Lower leg skin (tissue), 3 donors: Measurements from ENCODE around the gene TRPV5.

Experiments used
- POLR2A ChIP-seq, 2 donors: fragments of 450-650 bp; IDR thresholded peaks; one replicate each; pipeline ENCODE4 v1.6.1; 2016 to 2017; ENCODE audit warnings: antibody characterized with exemption in 2 of 2, mild to moderate bottlenecking in 1 of 2, moderate library complexity in 1 of 2
- TF ChIP-seq, protein P1 (sequence below), 3 donors: fragments of 450-650 bp; IDR thresholded peaks; one replicate each; pipeline ENCODE4 v1.5.1; 2016; ENCODE audit warnings: antibody characterized with exemption in 3 of 3, mild to moderate bottlenecking in 3 of 3, moderate library complexity in 2 of 3

DNA sequence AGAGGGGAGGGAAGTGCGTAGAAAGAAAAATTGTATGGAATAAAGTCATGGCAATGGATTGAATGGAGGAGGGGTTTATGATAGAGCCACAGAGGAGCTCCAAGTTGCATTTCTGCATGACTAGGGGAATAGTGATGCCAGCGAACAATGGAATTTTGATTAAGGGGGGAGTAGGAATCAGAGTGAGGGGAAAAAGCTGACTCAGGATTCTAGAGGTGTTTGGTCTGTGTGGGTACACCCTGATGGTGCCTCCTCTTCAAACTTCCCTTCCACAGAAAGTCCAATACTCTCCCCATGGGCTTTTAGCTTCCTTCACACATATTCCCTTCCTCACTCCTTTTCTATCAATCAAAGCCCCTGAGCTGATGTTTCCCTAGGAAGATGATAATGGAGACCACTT, 30.4 kb upstream of the TRPV5 start:
- TF ChIP-seq, protein P1, sequence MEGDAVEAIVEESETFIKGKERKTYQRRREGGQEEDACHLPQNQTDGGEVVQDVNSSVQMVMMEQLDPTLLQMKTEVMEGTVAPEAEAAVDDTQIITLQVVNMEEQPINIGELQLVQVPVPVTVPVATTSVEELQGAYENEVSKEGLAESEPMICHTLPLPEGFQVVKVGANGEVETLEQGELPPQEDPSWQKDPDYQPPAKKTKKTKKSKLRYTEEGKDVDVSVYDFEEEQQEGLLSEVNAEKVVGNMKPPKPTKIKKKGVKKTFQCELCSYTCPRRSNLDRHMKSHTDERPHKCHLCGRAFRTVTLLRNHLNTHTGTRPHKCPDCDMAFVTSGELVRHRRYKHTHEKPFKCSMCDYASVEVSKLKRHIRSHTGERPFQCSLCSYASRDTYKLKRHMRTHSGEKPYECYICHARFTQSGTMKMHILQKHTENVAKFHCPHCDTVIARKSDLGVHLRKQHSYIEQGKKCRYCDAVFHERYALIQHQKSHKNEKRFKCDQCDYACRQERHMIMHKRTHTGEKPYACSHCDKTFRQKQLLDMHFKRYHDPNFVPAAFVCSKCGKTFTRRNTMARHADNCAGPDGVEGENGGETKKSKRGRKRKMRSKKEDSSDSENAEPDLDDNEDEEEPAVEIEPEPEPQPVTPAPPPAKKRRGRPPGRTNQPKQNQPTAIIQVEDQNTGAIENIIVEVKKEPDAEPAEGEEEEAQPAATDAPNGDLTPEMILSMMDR (IDR thresholded peaks at IDR 0.05): no peak
- no peak for TF ChIP-seq POLR2A (IDR thresholded peaks at IDR 0.05)
